ENCODE measurements around the gene SEMA4A. TPM values are rescaled to one million over a fixed set of nuclear protein-coding genes. Genes with fewer than 3 reads are reported as not detected.

Gene SEMA4A
- total and polyA plus RNA-seq, 9 of the 15 experiments (the other 6 are each of a cell fraction or from before 2014, with no cell fraction given), result 0.04 to 1.7 (median 0.45) TPM

- TF ChIP-seq ELF4 (CRISPR knock-in tag; IDR thresholded peaks at IDR 0.05) (no peak), BDP1 (IDR thresholded peaks at IDR 0.05; ENCODE audit: insufficient read depth, insufficient read length) (no peak), TFE3 (CRISPR knock-in tag; IDR thresholded peaks at IDR 0.05) (no peak; the same call in 1 of the 2 replicates), POLR3A (IDR thresholded peaks at IDR 0.05; ENCODE audit: borderline replicate concordance, extremely low read depth, insufficient read depth, insufficient read length) (peak; percentile 42), ASH1L (IDR thresholded peaks at IDR 0.05; ENCODE audit: borderline replicate concordance, low read depth, partially characterized antibody) (peak; percentile 62), CXXC5 (CRISPR knock-in tag; IDR thresholded peaks at IDR 0.05) (peak; percentile 84), THAP12 (CRISPR knock-in tag; IDR thresholded peaks at IDR 0.05) (0 out of 2 replicates have a peak, but pooled peaks have one; percentile 20), PHB2 (IDR thresholded peaks at IDR 0.05; ENCODE audit: low read depth) (no peak), ZNF134 (CRISPR knock-in tag; conservative IDR thresholded peaks at IDR 0.05) (no peak), MITF (IDR thresholded peaks at IDR 0.05) (no peak), CREB5 (CRISPR knock-in tag; IDR thresholded peaks at IDR 0.05) (no peak), ZBTB26 (CRISPR knock-in tag; IDR thresholded peaks at IDR 0.05) (no peak), ZNF41 (CRISPR knock-in tag; conservative IDR thresholded peaks at IDR 0.05) (no peak), ZNF24 (IDR thresholded peaks at IDR 0.05) (no peak), TARDBP (IDR thresholded peaks at IDR 0.05) (no peak), ETV6 (IDR thresholded peaks at IDR 0.05; ENCODE audit: borderline replicate concordance in 1 of 2, low read depth in 2 of 2, low read length in 1 of 2) (no peak), ETV6 (CRISPR knock-in tag; IDR thresholded peaks at IDR 0.05; ENCODE audit: borderline replicate concordance) (no peak), NUFIP1 (IDR thresholded peaks at IDR 0.05; ENCODE audit: partially characterized antibody) (no peak)
- TF ChIP-seq, protein P1, sequence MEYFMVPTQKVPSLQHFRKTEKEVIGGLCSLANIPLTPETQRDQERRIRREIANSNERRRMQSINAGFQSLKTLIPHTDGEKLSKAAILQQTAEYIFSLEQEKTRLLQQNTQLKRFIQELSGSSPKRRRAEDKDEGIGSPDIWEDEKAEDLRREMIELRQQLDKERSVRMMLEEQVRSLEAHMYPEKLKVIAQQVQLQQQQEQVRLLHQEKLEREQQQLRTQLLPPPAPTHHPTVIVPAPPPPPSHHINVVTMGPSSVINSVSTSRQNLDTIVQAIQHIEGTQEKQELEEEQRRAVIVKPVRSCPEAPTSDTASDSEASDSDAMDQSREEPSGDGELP (CRISPR knock-in tag; IDR thresholded peaks at IDR 0.05; ENCODE audit: borderline replicate concordance), result peak; percentile 77; the same call in 1 of the 2 replicates
Observed at GRCh38 chr1:156193488-156194299, 40.3 kb downstream of the SEMA4A start, which contains the start of gene SLC25A44 (continued).
